ENCODE results near the gene SPO11. TPM values are rescaled to one million over a fixed set of nuclear protein-coding genes. Genes with fewer than 3 reads are reported as not detected.

The SPO11 gene
- total RNA-seq, 4 donors from 2014 or later = not detected

- TF ChIP-seq, protein P1, sequence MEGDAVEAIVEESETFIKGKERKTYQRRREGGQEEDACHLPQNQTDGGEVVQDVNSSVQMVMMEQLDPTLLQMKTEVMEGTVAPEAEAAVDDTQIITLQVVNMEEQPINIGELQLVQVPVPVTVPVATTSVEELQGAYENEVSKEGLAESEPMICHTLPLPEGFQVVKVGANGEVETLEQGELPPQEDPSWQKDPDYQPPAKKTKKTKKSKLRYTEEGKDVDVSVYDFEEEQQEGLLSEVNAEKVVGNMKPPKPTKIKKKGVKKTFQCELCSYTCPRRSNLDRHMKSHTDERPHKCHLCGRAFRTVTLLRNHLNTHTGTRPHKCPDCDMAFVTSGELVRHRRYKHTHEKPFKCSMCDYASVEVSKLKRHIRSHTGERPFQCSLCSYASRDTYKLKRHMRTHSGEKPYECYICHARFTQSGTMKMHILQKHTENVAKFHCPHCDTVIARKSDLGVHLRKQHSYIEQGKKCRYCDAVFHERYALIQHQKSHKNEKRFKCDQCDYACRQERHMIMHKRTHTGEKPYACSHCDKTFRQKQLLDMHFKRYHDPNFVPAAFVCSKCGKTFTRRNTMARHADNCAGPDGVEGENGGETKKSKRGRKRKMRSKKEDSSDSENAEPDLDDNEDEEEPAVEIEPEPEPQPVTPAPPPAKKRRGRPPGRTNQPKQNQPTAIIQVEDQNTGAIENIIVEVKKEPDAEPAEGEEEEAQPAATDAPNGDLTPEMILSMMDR (IDR thresholded peaks at IDR 0.05; ENCODE audit: low read depth) = no peak
These were observed 12.3 kb upstream of the SPO11 start for GRCh38 chr20:57317316-57317788.

GRCh38 chr20:57317789-57318371 lies 11.7 kb upstream of the SPO11 start:
- TF ChIP-seq, protein P1 (IDR thresholded peaks at IDR 0.05; ENCODE audit: low read depth) = no peak

DNA sequence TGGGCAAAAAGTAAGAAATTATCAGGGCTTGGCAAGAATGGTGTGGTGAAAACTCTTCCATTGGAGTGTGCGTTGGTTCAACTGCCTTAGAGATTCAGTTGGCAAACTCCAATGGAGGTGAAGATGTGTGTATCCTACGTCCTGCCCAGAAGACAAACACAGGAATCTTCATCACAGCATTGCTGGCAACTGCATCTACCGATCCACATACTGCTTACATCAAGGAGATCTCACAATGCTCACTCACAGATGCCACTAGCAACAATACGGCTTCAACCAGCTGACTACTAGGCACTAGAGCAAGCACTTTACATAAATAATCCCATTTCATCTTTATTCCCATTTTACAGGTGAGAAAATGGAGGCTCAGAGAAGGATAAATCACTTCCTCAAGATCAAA lies 10.0 kb upstream of the SPO11 start:
- TF ChIP-seq, protein P1 (IDR thresholded peaks at IDR 0.05; ENCODE audit: low read depth) = no peak

- TF ChIP-seq, protein P1 (IDR thresholded peaks at IDR 0.05; ENCODE audit: low read depth) = no peak
These were observed 9.2 kb upstream of the SPO11 start for GRCh38 chr20:57320358-57320757.

DNA sequence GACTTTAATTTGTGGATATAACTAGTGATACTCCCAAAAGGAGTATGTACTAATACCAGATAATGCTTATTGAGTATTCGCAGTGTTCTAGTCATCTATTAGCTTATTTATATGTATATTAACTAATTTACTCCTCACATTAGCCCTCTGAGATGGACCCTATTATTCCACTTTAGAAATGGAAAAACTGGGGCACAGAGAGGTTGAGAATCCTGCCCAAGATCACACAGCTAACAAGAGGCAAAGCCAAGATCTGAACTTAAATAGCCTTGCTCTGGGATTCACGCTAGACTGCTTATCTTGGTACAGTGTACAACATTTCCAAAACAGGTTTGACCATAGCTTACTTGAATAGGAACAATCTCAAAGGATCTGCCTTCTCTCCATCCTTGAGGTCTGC lies 8.5 kb upstream of the SPO11 start:
- TF ChIP-seq, protein P1 (IDR thresholded peaks at IDR 0.05; ENCODE audit: low read depth) = no peak

DNA sequence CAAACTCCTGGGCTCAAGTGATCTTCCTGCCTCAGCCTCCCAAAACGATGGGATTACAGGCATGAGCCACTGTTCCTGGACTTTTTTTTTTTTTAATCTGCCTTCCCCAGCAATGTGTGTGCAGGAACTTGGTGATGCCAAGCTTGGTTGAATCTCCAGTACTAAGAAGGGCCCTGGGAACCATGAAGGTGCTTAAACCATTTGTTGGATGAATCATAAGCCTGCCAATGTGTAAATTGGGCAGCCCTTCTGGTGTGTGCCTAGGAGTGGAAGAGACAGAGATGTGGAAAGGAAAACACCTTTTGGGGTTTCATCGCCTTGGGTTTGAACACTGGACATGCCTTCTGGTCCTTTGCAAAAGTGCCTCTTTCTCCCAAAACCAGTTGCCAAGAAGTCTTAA lies 7.1 kb upstream of the SPO11 start:
- TF ChIP-seq, protein P1 (IDR thresholded peaks at IDR 0.05; ENCODE audit: low read depth) = no peak

DNA sequence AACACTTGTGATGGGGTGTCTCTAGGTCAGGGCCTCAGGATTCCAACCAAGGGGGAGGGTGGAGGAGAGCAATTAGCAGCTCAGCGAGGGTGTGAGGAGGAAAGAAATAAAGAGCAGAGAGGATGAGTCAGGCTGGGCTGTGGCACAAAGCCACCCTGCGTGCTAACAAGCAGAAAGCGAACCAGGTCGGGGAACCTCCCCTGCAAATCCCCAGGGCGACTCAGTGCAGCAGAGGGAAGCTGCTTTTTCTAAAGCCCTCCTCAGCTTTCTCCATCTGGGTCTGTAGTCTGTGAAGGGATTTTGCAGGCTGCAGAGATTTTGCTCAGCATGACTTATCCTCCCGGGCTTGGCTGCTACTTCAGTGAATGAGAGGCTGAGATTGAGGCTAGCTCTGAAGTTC lies 6.6 kb upstream of the SPO11 start:
- TF ChIP-seq, protein P1 (IDR thresholded peaks at IDR 0.05; ENCODE audit: low read depth) = no peak

Measured in subcutaneous adipose tissue (tissue), 4 donors.